GM12873 (cell line): ENCODE data around the gene BIRC5.

Experiments used
- TF ChIP-seq, protein P1 (sequence below): IDR thresholded peaks from 2 replicates; pipeline ENCODE4 v1.5.1; 2012; ENCODE audit warnings: low read depth, mild to moderate bottlenecking, moderate library complexity, low read length, control low read depth; ENCODE audit not compliant: insufficient read depth; ENCODE audit errors: missing control alignments

BIRC5 gene

DNA sequence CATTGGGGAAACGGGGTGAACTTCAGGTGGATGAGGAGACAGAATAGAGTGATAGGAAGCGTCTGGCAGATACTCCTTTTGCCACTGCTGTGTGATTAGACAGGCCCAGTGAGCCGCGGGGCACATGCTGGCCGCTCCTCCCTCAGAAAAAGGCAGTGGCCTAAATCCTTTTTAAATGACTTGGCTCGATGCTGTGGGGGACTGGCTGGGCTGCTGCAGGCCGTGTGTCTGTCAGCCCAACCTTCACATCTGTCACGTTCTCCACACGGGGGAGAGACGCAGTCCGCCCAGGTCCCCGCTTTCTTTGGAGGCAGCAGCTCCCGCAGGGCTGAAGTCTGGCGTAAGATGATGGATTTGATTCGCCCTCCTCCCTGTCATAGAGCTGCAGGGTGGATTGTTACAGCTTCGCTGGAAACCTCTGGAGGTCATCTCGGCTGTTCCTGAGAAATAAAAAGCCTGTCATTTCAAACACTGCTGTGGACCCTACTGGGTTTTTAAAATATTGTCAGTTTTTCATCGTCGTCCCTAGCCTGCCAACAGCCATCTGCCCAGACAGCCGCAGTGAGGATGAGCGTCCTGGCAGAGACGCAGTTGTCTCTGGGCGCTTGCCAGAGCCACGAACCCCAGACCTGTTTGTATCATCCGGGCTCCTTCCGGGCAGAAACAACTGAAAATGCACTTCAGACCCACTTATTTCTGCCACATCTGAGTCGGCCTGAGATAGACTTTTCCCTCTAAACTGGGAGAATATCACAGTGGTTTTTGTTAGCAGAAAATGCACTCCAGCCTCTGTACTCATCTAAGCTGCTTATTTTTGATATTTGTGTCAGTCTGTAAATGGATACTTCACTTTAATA is 10.4 kb downstream of the BIRC5 start:
- TF ChIP-seq, protein P1, sequence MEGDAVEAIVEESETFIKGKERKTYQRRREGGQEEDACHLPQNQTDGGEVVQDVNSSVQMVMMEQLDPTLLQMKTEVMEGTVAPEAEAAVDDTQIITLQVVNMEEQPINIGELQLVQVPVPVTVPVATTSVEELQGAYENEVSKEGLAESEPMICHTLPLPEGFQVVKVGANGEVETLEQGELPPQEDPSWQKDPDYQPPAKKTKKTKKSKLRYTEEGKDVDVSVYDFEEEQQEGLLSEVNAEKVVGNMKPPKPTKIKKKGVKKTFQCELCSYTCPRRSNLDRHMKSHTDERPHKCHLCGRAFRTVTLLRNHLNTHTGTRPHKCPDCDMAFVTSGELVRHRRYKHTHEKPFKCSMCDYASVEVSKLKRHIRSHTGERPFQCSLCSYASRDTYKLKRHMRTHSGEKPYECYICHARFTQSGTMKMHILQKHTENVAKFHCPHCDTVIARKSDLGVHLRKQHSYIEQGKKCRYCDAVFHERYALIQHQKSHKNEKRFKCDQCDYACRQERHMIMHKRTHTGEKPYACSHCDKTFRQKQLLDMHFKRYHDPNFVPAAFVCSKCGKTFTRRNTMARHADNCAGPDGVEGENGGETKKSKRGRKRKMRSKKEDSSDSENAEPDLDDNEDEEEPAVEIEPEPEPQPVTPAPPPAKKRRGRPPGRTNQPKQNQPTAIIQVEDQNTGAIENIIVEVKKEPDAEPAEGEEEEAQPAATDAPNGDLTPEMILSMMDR, result no peak

DNA sequence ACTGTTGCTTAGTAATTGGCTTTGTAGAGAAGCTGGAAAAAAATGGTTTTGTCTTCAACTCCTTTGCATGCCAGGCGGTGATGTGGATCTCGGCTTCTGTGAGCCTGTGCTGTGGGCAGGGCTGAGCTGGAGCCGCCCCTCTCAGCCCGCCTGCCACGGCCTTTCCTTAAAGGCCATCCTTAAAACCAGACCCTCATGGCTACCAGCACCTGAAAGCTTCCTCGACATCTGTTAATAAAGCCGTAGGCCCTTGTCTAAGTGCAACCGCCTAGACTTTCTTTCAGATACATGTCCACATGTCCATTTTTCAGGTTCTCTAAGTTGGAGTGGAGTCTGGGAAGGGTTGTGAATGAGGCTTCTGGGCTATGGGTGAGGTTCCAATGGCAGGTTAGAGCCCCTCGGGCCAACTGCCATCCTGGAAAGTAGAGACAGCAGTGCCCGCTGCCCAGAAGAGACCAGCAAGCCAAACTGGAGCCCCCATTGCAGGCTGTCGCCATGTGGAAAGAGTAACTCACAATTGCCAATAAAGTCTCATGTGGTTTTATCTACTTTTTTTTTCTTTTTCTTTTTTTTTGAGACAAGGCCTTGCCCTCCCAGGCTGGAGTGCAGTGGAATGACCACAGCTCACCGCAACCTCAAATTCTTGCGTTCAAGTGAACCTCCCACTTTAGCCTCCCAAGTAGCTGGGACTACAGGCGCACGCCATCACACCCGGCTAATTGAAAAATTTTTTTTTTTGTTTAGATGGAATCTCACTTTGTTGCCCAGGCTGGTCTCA is 11.2 kb downstream of the BIRC5 start:
- TF ChIP-seq, protein P1, result no peak

DNA sequence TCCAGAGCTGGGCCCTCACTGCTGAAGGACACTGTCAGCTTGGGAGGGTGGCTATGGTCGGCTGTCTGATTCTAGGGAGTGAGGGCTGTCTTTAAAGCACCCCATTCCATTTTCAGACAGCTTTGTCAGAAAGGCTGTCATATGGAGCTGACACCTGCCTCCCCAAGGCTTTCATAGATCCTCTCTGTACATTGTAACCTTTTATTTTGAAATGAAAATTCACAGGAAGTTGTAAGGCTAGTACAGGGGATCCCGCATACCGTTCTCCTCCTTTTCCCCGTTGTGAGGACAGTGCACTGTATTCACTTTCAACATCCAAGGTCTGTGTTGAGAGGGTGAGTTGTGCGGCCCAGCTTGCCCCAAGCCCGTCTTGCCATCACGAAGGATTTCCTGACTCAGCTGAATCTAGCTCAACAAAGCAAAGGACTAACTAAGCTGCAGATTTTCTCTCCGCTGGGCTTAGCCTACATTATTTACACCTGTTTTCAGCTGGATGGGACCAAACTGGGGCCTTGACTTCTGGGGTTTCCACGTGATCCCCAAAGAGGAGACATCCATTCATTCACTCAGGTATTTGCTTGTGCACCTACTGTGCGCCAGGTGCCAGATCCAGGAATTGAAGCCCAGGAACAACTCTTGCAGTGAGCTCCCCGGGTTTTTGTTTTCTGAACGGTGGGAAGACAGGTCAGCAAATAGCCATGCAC is 12.2 kb downstream of the BIRC5 start:
- TF ChIP-seq, protein P1, result no peak

DNA sequence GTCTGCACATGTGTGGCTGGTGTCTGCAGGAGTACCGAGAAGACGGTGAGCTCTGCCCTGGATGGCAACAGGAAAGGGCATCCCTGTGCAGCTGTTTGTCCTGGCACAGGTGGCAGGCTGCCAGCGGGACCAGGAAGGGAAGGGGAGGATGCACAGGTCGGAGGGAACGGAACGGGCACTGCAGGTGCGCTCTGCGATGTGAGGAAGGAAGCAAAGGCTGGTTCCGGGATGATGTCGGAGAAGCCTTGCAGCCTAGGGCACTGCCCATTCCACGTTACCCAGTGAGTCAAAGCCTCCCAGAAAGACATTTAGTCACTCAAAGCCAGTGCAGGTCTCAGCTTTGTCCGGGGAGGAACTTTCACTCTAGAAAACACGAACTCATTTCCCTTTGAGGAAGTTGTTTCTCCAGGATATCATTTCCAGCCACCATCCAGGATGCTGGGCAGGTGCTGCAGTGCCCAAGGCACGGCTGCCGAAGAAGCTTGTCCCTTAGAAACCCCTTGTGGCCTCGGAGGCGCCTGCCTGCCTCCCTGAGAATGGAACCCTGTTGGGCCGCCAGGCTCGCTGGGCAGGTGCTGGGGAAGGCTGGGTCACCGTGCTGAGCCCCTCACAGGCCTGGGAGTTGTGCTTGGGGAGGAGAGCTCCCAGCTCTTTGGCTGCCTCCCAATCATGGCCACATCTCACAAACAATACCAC is 12.9 kb downstream of the BIRC5 start:
- TF ChIP-seq, protein P1, result no peak

DNA sequence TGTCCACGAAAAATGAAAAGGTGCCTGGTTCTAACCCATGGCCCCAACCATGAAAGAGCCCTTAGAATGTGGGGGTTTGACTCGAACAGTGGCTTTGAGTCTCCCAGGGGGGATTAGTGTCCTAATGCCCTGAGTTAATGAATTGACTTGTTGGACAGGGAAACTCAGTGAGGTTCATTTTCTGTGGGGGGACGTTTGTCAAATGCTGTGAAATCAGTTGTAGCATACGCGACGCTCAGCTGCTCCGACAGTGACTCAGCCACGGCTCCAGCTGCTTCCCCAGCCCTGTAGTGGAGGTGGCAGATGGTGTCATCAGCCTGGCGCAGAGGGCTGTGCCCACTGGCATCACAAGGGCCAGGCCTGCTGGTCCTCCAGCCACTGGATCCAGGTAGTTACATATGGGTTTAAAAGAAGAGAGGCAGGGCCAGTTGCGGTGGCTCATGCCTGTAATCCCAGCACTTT is 13.4 kb downstream of the BIRC5 start:
- TF ChIP-seq, protein P1, result no peak

DNA sequence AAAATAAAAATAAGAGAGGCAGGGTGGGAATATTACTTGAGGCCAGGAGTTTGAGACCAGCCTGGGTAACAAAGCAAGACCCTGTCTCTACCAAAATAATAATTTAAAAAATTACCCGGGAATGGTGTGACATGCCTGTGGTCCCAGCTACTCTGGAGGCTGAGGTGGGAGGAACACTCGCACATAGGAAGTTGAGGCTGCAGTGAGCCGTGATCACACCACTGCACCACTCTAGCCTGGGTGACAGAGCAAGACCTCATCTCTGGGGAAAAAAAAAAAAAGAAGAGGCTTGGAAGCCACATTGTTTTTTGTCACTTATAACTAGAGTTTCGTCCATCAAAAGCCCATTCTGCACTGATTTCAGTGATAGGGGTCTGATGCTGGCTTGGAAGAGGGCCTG is 14.1 kb downstream of the BIRC5 start:
- TF ChIP-seq, protein P1, result no peak
